GM21423 (cell line): ENCODE measurements around the gene FTH1.
"Not testable (repeated sequence)": the region's sequence is repeated elsewhere in the genome, so short reads cannot be mapped to it uniquely, and the experiment has no call there.

ENCODE experiments used
- ATAC-seq: cut with Tn5 transposase; IDR thresholded peaks from one replicate; pipeline ENCODE4 v1.9.1; 2021; ENCODE audit warnings: mild to moderate bottlenecking, moderate library complexity; ENCODE audit not compliant: unreplicated experiment

FTH1 gene

GRCh38 chr11:61967116-61967923 lies at the start of gene FTH1:
FTH1 (minus strand) TSS chr11:61967634; CDS start chr11:61967425, 209 bp downstream.
- ATAC-seq = peak; percentile 46

- no peak for ATAC-seq
Measured at GRCh38 chr11:62015615-62016014, 48.2 kb upstream of the FTH1 start.

GRCh38 chr11:62013537-62014476 lies 46.4 kb upstream of the FTH1 start:
- ATAC-seq = no peak

GRCh38 chr11:62012832-62013461 lies 45.5 kb upstream of the FTH1 start:
- ATAC-seq = no peak

GRCh38 chr11:62012451-62012831 lies 45.0 kb upstream of the FTH1 start:
- ATAC-seq = no peak

GRCh38 chr11:62011881-62012280 lies 44.4 kb upstream of the FTH1 start:
- ATAC-seq = no peak

- no peak for ATAC-seq
Measured at GRCh38 chr11:62010935-62011528, 43.6 kb upstream of the FTH1 start.

GRCh38 chr11:62008193-62008592 lies 40.8 kb upstream of the FTH1 start:
- ATAC-seq = no peak

GRCh38 chr11:62004473-62004872 lies 37.0 kb upstream of the FTH1 start:
- ATAC-seq = no peak

GRCh38 chr11:62002283-62002682 lies 34.8 kb upstream of the FTH1 start:
- ATAC-seq = not testable (repeated sequence)

GRCh38 chr11:62001450-62002191 lies 34.2 kb upstream of the FTH1 start:
- no peak for ATAC-seq

GRCh38 chr11:62000539-62001446 lies 33.4 kb upstream of the FTH1 start:
- no peak for ATAC-seq

GRCh38 chr11:61999141-61999975 lies 31.9 kb upstream of the FTH1 start:
- no peak for ATAC-seq

- ATAC-seq = no peak
Measured at GRCh38 chr11:61996933-61997332, 29.5 kb upstream of the FTH1 start.

GRCh38 chr11:61994981-61995380 lies 27.5 kb upstream of the FTH1 start:
- ATAC-seq = no peak

- no peak for ATAC-seq
Measured at GRCh38 chr11:61985869-61986268, 18.4 kb upstream of the FTH1 start.

- ATAC-seq = no peak
Measured at GRCh38 chr11:61983419-61983818, 16.0 kb upstream of the FTH1 start.

- no peak for ATAC-seq
Measured at GRCh38 chr11:61980783-61981541, 13.5 kb upstream of the FTH1 start.
